ENCODE data around the gene DOK3. TPM values are rescaled to one million over a fixed set of nuclear protein-coding genes. Genes with fewer than 3 reads are reported as not detected.
A peak's percentile ranks its signal among the peaks of the same experiment; 100 is the strongest.

DOK3 gene
- polyA plus RNA-seq, 4 donors, result 3.1 to 6.0 (median 4.1) TPM

- Histone ChIP-seq H3K27me3 (ENCODE audit: control insufficient read depth in 3 of 3, insufficient read depth in 3 of 3, low read length in 3 of 3) (no peaks in the 10 kb centered on the region), H3K36me3 (ENCODE audit: control insufficient read depth in 3 of 3, insufficient read depth in 2 of 3, low read depth in 1 of 3, low read length in 3 of 3) (peaks cover 0 to 12% (median 0%) of the 10 kb centered on the region in 3 donors), H3K9me3 (ENCODE audit: control insufficient read depth in 2 of 2, insufficient read depth in 1 of 2, low read depth in 1 of 2, low read length in 1 of 2) (no peaks in the 10 kb centered on the region), H3K4me3 (ENCODE audit: low read depth in 1 of 3, low read length in 3 of 3) (peak overlapping the region; percentile 78 to 96 (median 84)), H3K4me1 (ENCODE audit: control insufficient read depth in 3 of 3, insufficient read depth in 2 of 3, low read depth in 1 of 3, low read length in 2 of 3) (peaks cover 0 to 13% (median 11%) of the 10 kb centered on the region in 3 donors), H3K27ac (ENCODE audit: low read depth in 1 of 3, low read length in 2 of 3) (no peak overlapping the region)
- 40 to 44% (median 42%) methylated on average over 16 of the region's 16 CpGs for WGBS, 3 donors
- DNase-seq, result peak; percentile 20 to 24
- FAIRE-seq, result no peak
Measured at GRCh38 chr5:177552839-177553455, 43.3 kb upstream of the DOK3 start.

- WGBS, 3 donors, result 71 to 84% (median 72%) methylated on average over 1 of the region's 1 CpG
Measured at GRCh38 chr5:177550122-177550521, 40.5 kb upstream of the DOK3 start.

GRCh38 chr5:177548495-177548894 is 38.9 kb upstream of the DOK3 start:
- H3K4me3 ChIP-seq (ENCODE audit: low read depth in 1 of 3, low read length in 3 of 3), result no peak overlapping the region
- no peak for FAIRE-seq
- no peak for DNase-seq
- H3K27ac ChIP-seq (ENCODE audit: low read depth in 1 of 3, low read length in 2 of 3), result no peak overlapping the region
- WGBS, 3 donors, result 53 to 79% (median 72%) methylated on average over 1 of the region's 1 CpG
- H3K4me1 ChIP-seq (ENCODE audit: control insufficient read depth in 3 of 3, insufficient read depth in 2 of 3, low read depth in 1 of 3, low read length in 2 of 3), result peaks cover 0 to 10% (median 3%) of the 10 kb centered on the region in 3 donors
- H3K36me3 ChIP-seq (ENCODE audit: control insufficient read depth in 3 of 3, insufficient read depth in 2 of 3, low read depth in 1 of 3, low read length in 3 of 3), result peaks cover 0 to 16% (median 0%) of the 10 kb centered on the region in 3 donors
- no peaks in the 10 kb centered on the region for H3K27me3 ChIP-seq (ENCODE audit: control insufficient read depth in 3 of 3, insufficient read depth in 3 of 3, low read length in 3 of 3)
- H3K9me3 ChIP-seq (ENCODE audit: control insufficient read depth in 2 of 2, insufficient read depth in 1 of 2, low read depth in 1 of 2, low read length in 1 of 2), result no peaks in the 10 kb centered on the region

More at GRCh38 chr5:177550122-177550521, 40.5 kb upstream of the DOK3 start:
- FAIRE-seq (no peak), DNase-seq (no peak)
- Histone ChIP-seq H3K36me3 (ENCODE audit: control insufficient read depth in 3 of 3, insufficient read depth in 2 of 3, low read depth in 1 of 3, low read length in 3 of 3) (peaks cover 0 to 16% (median 0%) of the 10 kb centered on the region in 3 donors), H3K27ac (ENCODE audit: low read depth in 1 of 3, low read length in 2 of 3) (no peak overlapping the region), H3K4me1 (ENCODE audit: control insufficient read depth in 3 of 3, insufficient read depth in 2 of 3, low read depth in 1 of 3, low read length in 2 of 3) (peaks cover 0 to 13% (median 3%) of the 10 kb centered on the region in 3 donors), H3K9me3 (ENCODE audit: control insufficient read depth in 2 of 2, insufficient read depth in 1 of 2, low read depth in 1 of 2, low read length in 1 of 2) (no peaks in the 10 kb centered on the region), H3K27me3 (ENCODE audit: control insufficient read depth in 3 of 3, insufficient read depth in 3 of 3, low read length in 3 of 3) (no peaks in the 10 kb centered on the region), H3K4me3 (ENCODE audit: low read depth in 1 of 3, low read length in 3 of 3) (no peak overlapping the region)

- Histone ChIP-seq H3K9me3 (ENCODE audit: control insufficient read depth in 2 of 2, insufficient read depth in 1 of 2, low read depth in 1 of 2, low read length in 1 of 2) (no peaks in the 10 kb centered on the region), H3K4me3 (ENCODE audit: low read depth in 1 of 3, low read length in 3 of 3) (no peak overlapping the region), H3K4me1 (ENCODE audit: control insufficient read depth in 3 of 3, insufficient read depth in 2 of 3, low read depth in 1 of 3, low read length in 2 of 3) (peaks cover 0 to 5% (median under 1%) of the 10 kb centered on the region in 3 donors), H3K27me3 (ENCODE audit: control insufficient read depth in 3 of 3, insufficient read depth in 3 of 3, low read length in 3 of 3) (no peaks in the 10 kb centered on the region), H3K36me3 (ENCODE audit: control insufficient read depth in 3 of 3, insufficient read depth in 2 of 3, low read depth in 1 of 3, low read length in 3 of 3) (peaks cover 0 to 14% (median 0%) of the 10 kb centered on the region in 3 donors), H3K27ac (ENCODE audit: low read depth in 1 of 3, low read length in 2 of 3) (no peak overlapping the region)
- WGBS, 3 donors, result 73 to 86% (median 75%) methylated on average over 3 of the region's 3 CpGs
- FAIRE-seq, result no peak
- DNase-seq, result no peak
Measured at GRCh38 chr5:177547736-177548135, 38.1 kb upstream of the DOK3 start.

- Histone ChIP-seq H3K36me3 (ENCODE audit: control insufficient read depth in 3 of 3, insufficient read depth in 2 of 3, low read depth in 1 of 3, low read length in 3 of 3) (peaks cover 0 to 13% (median 2%) of the 10 kb centered on the region in 3 donors), H3K27me3 (ENCODE audit: control insufficient read depth in 3 of 3, insufficient read depth in 3 of 3, low read length in 3 of 3) (no peaks in the 10 kb centered on the region), H3K4me1 (ENCODE audit: control insufficient read depth in 3 of 3, insufficient read depth in 2 of 3, low read depth in 1 of 3, low read length in 2 of 3) (peaks cover 0 to 2% (median 0%) of the 10 kb centered on the region in 3 donors), H3K27ac (ENCODE audit: low read depth in 1 of 3, low read length in 2 of 3) (peak overlapping the region in 1 of 3 donors; percentile 83), H3K9me3 (ENCODE audit: control insufficient read depth in 2 of 2, insufficient read depth in 1 of 2, low read depth in 1 of 2, low read length in 1 of 2) (no peaks in the 10 kb centered on the region), H3K4me3 (ENCODE audit: low read depth in 1 of 3, low read length in 3 of 3) (no peak overlapping the region)
- FAIRE-seq, result no peak
- 78 to 91% (median 78%) methylated on average over 1 of the region's 1 CpG for WGBS, 3 donors
- no peak for DNase-seq
Measured at GRCh38 chr5:177546258-177546741, 36.7 kb upstream of the DOK3 start.

GRCh38 chr5:177545487-177546257 is 36.0 kb upstream of the DOK3 start:
- 76 to 81% (median 80%) methylated on average over 4 of the region's 4 CpGs for WGBS, 3 donors
- Histone ChIP-seq H3K36me3 (ENCODE audit: control insufficient read depth in 3 of 3, insufficient read depth in 2 of 3, low read depth in 1 of 3, low read length in 3 of 3) (peaks cover 0 to 12% (median 2%) of the 10 kb centered on the region in 3 donors), H3K27me3 (ENCODE audit: control insufficient read depth in 3 of 3, insufficient read depth in 3 of 3, low read length in 3 of 3) (no peaks in the 10 kb centered on the region), H3K4me1 (ENCODE audit: control insufficient read depth in 3 of 3, insufficient read depth in 2 of 3, low read depth in 1 of 3, low read length in 2 of 3) (peaks cover 0 to 2% (median 0%) of the 10 kb centered on the region in 3 donors), H3K27ac (ENCODE audit: low read depth in 1 of 3, low read length in 2 of 3) (peak overlapping the region in 1 of 3 donors; percentile 74), H3K4me3 (ENCODE audit: low read depth in 1 of 3, low read length in 3 of 3) (no peak overlapping the region), H3K9me3 (ENCODE audit: control insufficient read depth in 2 of 2, insufficient read depth in 1 of 2, low read depth in 1 of 2, low read length in 1 of 2) (no peaks in the 10 kb centered on the region)
- DNase-seq (no peak), FAIRE-seq (no peak)

GRCh38 chr5:177542816-177543465 is 33.3 kb upstream of the DOK3 start:
- Histone ChIP-seq H3K9me3 (ENCODE audit: control insufficient read depth in 2 of 2, insufficient read depth in 1 of 2, low read depth in 1 of 2, low read length in 1 of 2) (no peaks in the 10 kb centered on the region), H3K27ac (ENCODE audit: low read depth in 1 of 3, low read length in 2 of 3) (no peak overlapping the region), H3K4me1 (ENCODE audit: control insufficient read depth in 3 of 3, insufficient read depth in 2 of 3, low read depth in 1 of 3, low read length in 2 of 3) (peaks cover 0 to 2% (median 0%) of the 10 kb centered on the region in 3 donors), H3K36me3 (ENCODE audit: control insufficient read depth in 3 of 3, insufficient read depth in 2 of 3, low read depth in 1 of 3, low read length in 3 of 3) (peaks cover 5 to 21% (median 6%) of the 10 kb centered on the region in 3 donors), H3K27me3 (ENCODE audit: control insufficient read depth in 3 of 3, insufficient read depth in 3 of 3, low read length in 3 of 3) (no peaks in the 10 kb centered on the region), H3K4me3 (ENCODE audit: low read depth in 1 of 3, low read length in 3 of 3) (no peak overlapping the region)
- DNase-seq (no peak), FAIRE-seq (no peak)
- 95 to 97% (median 96%) methylated on average over 4 of the region's 4 CpGs for WGBS, 3 donors

- Histone ChIP-seq H3K9me3 (ENCODE audit: control insufficient read depth in 2 of 2, insufficient read depth in 1 of 2, low read depth in 1 of 2, low read length in 1 of 2) (no peaks in the 10 kb centered on the region), H3K27ac (ENCODE audit: low read depth in 1 of 3, low read length in 2 of 3) (no peak overlapping the region), H3K36me3 (ENCODE audit: control insufficient read depth in 3 of 3, insufficient read depth in 2 of 3, low read depth in 1 of 3, low read length in 3 of 3) (peaks cover 13 to 36% (median 17%) of the 10 kb centered on the region in 3 donors), H3K4me1 (ENCODE audit: control insufficient read depth in 3 of 3, insufficient read depth in 2 of 3, low read depth in 1 of 3, low read length in 2 of 3) (no peaks in the 10 kb centered on the region), H3K4me3 (ENCODE audit: low read depth in 1 of 3, low read length in 3 of 3) (no peak overlapping the region), H3K27me3 (ENCODE audit: control insufficient read depth in 3 of 3, insufficient read depth in 3 of 3, low read length in 3 of 3) (no peaks in the 10 kb centered on the region)
- FAIRE-seq (no peak), DNase-seq (no peak)
- WGBS, 3 donors, result 78 to 85% (median 84%) methylated on average over 3 of the region's 3 CpGs
Measured at GRCh38 chr5:177540438-177540837, 30.8 kb upstream of the DOK3 start.
